ENCODE results near the gene FCHSD2. TPM values are rescaled to one million over a fixed set of nuclear protein-coding genes. Genes with fewer than 3 reads are reported as not detected.
"Not testable (repeated sequence)": the region's sequence is repeated elsewhere in the genome, so short reads cannot be mapped to it uniquely, and the experiment has no call there.

FCHSD2 gene
- total RNA-seq, 2 donors from 2014 or later: 41.1 to 45.0 TPM

DNA sequence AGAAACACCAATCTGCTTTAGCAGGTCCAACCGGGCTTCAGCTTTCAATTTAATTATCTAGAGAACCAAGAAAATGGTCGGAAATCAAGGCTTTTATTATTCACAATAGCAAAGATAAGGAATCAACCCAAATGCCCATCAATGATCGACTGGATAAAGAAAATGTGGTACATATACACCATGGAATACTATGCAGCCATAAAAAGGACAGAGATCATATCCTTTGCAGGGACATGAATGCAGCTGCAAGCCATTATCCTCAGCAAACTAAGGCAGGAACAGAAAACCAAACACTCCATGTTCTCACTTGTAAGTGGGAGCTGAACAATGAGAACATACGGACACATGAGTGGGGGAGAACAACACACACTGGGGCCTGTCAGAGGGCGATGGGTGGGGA is 274.1 kb downstream of the FCHSD2 start:
- DNase-seq (no peak), ATAC-seq (no peak)
- peaks cover 23% of the 10 kb centered on the region for H3K4me1 Mint-ChIP-seq
- H3K27me3 Mint-ChIP-seq: no peaks in the 10 kb centered on the region
- no peaks in the 10 kb centered on the region for H3K9me3 ChIP-seq (ENCODE audit: control insufficient read depth, low read length, poor library complexity, severe bottlenecking)
- no peak overlapping the region for H3K4me3 Mint-ChIP-seq
- H3K27ac Mint-ChIP-seq: peak overlapping the region; percentile 35
- peaks cover 6% of the 10 kb centered on the region for H3K36me3 Mint-ChIP-seq (ENCODE audit: low read depth)

DNA sequence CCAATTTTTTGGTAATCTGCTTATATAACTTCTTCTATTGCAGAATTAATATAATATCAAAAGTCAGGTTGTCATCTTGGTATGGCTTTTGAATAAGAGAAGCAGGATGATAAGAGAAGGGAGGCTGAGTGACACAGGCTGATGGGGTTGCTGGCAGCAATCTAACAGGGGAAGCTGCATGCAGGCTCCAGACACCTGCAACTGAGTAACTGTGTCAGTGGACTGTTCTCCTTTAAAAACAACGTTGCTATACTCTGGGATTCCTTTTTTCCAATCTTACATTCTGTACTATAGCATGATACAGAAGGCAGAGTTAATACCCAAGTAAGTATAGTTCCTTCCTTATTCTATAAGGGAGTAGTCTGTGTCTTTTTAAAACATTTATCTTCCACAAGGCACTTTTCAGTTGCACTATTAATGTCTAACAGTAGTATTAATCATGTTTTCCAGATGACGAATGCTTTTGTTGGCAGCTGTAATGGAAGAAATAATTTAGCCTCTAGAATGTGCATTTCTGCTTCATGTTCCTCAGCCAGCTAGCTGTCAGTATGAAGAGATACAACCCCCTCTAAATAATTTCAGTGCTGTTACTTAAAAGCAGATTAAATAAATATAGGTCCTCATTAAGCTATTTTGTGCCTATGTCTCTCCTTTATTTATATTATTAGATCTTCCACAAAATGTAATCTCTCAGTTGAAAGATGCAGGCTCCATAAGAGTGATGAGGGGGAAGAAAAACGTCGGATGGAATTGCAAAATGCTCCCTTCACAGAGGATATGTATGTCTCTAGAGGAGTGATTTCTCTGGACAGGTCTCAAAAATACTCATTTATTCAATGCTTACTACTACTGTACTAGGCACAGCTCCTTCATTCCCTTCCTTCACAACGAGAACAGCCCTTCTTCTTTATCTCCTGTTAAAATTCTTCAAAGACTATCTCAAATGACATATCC is 277.1 kb downstream of the FCHSD2 start:
- no peaks in the 10 kb centered on the region for H3K9me3 ChIP-seq (ENCODE audit: control insufficient read depth, low read length, poor library complexity, severe bottlenecking)
- no peak for DNase-seq
- Mint-ChIP-seq H3K27me3 (no peaks in the 10 kb centered on the region), H3K27ac (peak overlapping the region; percentile 14), H3K36me3 (ENCODE audit: low read depth) (peaks cover 6% of the 10 kb centered on the region), H3K4me1 (peaks cover 18% of the 10 kb centered on the region), H3K4me3 (no peak overlapping the region)
- ATAC-seq: no peak

DNA sequence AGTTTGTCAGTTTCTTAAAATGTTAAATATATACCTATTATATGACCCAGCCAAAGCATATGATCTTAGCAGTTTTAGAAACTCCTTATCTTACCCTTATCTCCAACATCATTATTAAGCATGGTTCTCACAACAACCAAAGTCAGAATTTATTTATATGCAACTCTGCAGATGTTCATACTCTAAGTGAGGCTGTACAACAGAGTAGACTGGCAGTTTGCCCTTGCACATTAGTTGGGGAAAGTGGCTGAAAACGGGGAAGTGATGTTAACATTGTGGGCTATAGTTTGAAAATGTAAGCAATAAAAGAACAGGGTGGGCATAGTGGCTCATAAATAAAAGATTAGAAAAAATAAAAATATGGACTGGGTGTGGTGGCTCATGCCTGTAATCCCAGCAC is 278.2 kb downstream of the FCHSD2 start:
- Mint-ChIP-seq H3K27ac (peak overlapping the region; percentile 14), H3K4me3 (no peak overlapping the region), H3K36me3 (ENCODE audit: low read depth) (peaks cover 6% of the 10 kb centered on the region), H3K4me1 (peaks cover 10% of the 10 kb centered on the region), H3K27me3 (no peaks in the 10 kb centered on the region)
- ATAC-seq (no peak), DNase-seq (no peak)
- H3K9me3 ChIP-seq (ENCODE audit: control insufficient read depth, low read length, poor library complexity, severe bottlenecking): no peaks in the 10 kb centered on the region

DNA sequence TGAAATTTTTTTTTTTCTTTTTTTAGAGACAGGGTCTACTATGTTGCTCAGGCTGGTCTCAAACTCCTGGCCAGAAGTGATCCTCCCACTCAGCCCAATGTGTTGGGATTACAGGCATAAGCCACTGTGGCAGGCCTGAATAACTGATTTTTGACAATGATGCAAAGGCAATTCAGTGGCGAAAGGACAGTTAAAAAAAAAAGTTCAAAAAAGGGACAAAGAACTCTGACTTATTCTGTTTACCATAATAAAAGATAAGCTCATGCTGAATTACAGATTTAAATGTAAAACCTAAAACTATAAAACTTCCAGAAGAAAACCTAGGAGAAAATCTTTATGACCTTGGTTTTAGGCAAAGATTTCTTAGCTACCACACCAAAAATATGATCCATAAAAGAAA is 279.0 kb downstream of the FCHSD2 start:
- H3K4me3 Mint-ChIP-seq: no peak overlapping the region
- ATAC-seq: no peak
- H3K9me3 ChIP-seq (ENCODE audit: control insufficient read depth, low read length, poor library complexity, severe bottlenecking): no peaks in the 10 kb centered on the region

DNA sequence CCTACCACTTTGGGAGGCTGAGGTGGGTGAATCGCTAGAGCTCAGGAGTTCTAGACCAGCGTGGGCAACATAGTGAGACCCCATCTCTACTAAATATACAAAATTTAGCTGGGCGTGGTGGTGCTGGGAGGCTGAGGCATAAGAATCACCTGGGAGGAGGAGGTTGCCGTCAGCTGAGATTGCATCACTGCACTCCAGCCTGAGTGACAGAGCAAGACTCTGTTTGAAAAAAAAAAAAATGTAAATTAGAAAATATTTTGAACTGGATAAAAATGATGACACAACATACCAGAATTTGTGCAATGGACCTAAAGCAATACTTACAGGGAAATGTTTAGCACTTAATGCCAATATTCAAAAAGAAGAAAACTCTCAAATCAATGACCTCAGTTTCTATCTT is 281.5 kb downstream of the FCHSD2 start:
- peaks cover 6% of the 10 kb centered on the region for H3K36me3 Mint-ChIP-seq (ENCODE audit: low read depth)

More for the DNA sequence above, 279.0 kb downstream of the FCHSD2 start:
- no peaks in the 10 kb centered on the region for H3K27me3 Mint-ChIP-seq
- peak overlapping the region; percentile 14 for H3K27ac Mint-ChIP-seq
- peaks cover 6% of the 10 kb centered on the region for H3K36me3 Mint-ChIP-seq (ENCODE audit: low read depth)
- H3K4me1 Mint-ChIP-seq: peaks cover 8% of the 10 kb centered on the region
- no peak for DNase-seq

DNA sequence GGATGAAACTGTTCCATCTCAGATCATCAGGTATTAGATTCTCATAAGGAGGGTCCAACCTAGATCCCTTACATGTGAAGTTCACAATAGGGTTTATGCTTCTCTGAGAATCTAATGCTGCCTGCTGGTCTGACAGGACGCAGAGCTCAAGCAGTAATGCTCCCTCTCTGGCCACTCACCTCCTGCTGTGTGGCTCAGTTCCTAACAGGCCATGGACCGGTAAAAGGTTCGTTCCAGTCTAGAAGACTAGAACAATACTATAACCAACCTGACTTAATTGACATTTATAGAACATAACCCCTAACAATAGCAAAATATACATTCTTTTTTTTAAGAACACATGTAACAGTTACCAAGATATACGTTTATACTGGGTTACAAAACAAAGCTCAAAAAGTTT is 282.1 kb downstream of the FCHSD2 start:
- Mint-ChIP-seq H3K27me3 (no peaks in the 10 kb centered on the region), H3K36me3 (ENCODE audit: low read depth) (peaks cover 4% of the 10 kb centered on the region), H3K4me1 (peaks cover 5% of the 10 kb centered on the region), H3K27ac (no peak overlapping the region), H3K4me3 (no peak overlapping the region)
- ATAC-seq (no peak), DNase-seq (no peak)
- H3K9me3 ChIP-seq (ENCODE audit: control insufficient read depth, low read length, poor library complexity, severe bottlenecking): no peaks in the 10 kb centered on the region

More for the DNA sequence above, 281.5 kb downstream of the FCHSD2 start:
- no peak overlapping the region for H3K27ac Mint-ChIP-seq
- no peak for DNase-seq
- H3K4me1 Mint-ChIP-seq: peaks cover 8% of the 10 kb centered on the region
- H3K4me3 Mint-ChIP-seq: no peak overlapping the region
- no peak for ATAC-seq
- no peaks in the 10 kb centered on the region for H3K27me3 Mint-ChIP-seq
- no peaks in the 10 kb centered on the region for H3K9me3 ChIP-seq (ENCODE audit: control insufficient read depth, low read length, poor library complexity, severe bottlenecking)

DNA sequence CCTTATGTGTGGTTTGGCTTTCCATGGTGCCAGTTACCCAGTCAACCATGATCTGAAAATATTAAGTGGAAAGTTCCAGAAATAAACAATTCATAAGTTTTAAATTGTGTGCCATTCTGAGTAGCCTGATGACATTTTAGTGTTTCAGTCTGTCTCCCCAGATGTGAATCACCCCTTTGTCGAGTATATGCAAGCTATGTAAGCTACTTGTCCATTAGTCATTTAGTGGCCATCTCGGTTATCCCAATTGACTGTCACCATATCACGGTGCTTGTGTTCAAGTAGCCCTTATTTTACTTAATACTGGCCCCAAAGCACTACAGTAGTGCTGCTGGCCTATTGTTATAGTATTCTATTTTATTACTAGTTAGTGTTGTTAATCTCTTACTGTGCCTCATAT is 283.0 kb downstream of the FCHSD2 start:
- DNase-seq: no peak
- no peaks in the 10 kb centered on the region for H3K9me3 ChIP-seq (ENCODE audit: control insufficient read depth, low read length, poor library complexity, severe bottlenecking)
- no peak overlapping the region for H3K27ac Mint-ChIP-seq
- H3K36me3 Mint-ChIP-seq (ENCODE audit: low read depth): peaks cover 4% of the 10 kb centered on the region
- no peaks in the 10 kb centered on the region for H3K27me3 Mint-ChIP-seq
- no peak for ATAC-seq
- H3K4me3 Mint-ChIP-seq: no peak overlapping the region
- peaks cover 8% of the 10 kb centered on the region for H3K4me1 Mint-ChIP-seq

DNA sequence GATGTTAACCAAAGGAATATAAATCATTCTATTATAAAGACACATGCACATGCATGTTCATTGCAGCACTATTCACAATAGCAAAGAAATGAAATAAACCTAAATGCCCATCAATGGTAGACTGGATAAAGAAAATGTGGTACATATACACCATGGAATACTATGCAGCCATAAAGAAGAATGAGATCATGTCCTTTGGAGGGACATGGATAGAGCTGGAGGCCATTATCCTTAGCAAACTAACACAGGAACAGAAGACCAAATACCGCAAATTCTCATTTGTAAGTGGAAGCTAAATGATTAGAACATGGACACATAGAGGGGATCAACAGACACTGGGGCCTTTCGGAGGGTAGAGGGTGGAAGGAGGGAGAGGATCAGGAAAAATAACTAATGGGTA is 283.9 kb downstream of the FCHSD2 start:
- not testable (repeated sequence) for H3K27ac Mint-ChIP-seq; H3K9me3 ChIP-seq (ENCODE audit: control insufficient read depth, low read length, poor library complexity, severe bottlenecking); H3K4me3 Mint-ChIP-seq; DNase-seq; ATAC-seq; H3K27me3 Mint-ChIP-seq; H3K36me3 Mint-ChIP-seq (ENCODE audit: low read depth); H3K4me1 Mint-ChIP-seq

DNA sequence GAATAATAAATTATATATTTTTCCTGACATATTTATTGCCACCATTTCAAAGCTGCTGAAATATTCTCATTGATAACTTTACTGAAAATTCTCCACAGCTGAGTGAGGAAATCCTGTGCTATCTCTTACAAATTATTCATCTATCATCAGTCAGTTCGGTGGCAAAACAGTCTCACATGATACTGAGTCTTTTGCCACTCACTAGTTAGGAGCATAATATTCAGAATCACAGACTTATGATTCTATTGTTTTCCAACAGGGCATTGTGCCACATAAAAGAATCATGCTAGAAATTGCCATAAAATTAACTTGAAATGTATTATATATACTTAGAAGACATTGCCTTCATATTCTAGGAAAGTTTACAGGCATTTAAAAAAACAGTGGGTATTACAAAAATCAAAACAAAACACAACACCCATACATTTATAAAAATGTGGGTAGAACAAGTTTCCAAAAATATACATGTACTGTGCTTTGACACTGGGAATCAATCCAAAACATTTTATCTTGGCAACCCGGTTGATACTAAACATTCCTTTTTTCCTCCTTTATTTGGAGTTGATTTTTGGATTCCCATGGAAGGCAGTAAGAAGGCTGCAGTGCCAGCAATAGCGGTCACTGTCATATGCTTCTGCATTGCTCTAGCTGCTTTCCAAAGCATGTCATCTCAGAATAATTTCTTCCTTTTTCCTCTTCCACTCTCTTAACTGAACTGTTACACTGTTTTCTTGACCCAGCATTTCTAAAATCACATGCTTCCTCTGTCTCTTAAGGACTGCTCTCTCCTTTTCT is 285.4 kb downstream of the FCHSD2 start:
- Mint-ChIP-seq H3K27ac (no peak overlapping the region), H3K36me3 (ENCODE audit: low read depth) (peaks cover 3% of the 10 kb centered on the region), H3K27me3 (no peaks in the 10 kb centered on the region), H3K4me1 (peaks cover 9% of the 10 kb centered on the region), H3K4me3 (no peak overlapping the region)
- no peaks in the 10 kb centered on the region for H3K9me3 ChIP-seq (ENCODE audit: control insufficient read depth, low read length, poor library complexity, severe bottlenecking)
- DNase-seq: no peak
- ATAC-seq: no peak

DNA sequence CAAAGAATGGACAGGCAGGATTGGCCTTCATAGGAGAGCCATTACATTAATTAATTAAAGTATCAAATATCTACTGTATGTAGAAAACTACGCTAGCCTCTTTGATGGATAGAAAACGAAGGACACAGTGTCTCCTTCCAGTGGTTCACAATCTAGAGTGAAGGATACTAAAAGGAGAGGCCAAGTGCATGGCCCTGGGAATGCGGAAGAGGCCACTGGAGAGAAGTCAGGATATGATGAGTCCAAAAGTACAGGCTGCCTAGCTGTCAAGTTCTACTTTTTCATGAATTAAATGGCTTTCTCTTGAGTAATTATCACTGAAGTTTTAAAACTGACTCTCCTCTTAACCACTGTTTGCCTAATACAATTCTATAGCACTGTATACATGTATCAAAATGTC is 286.1 kb downstream of the FCHSD2 start:
- no peak for ATAC-seq
- peaks cover 9% of the 10 kb centered on the region for H3K4me1 Mint-ChIP-seq
- no peak overlapping the region for H3K27ac Mint-ChIP-seq
- no peaks in the 10 kb centered on the region for H3K9me3 ChIP-seq (ENCODE audit: control insufficient read depth, low read length, poor library complexity, severe bottlenecking)
- DNase-seq: no peak
- H3K27me3 Mint-ChIP-seq: no peaks in the 10 kb centered on the region
- peaks cover 3% of the 10 kb centered on the region for H3K36me3 Mint-ChIP-seq (ENCODE audit: low read depth)
- H3K4me3 Mint-ChIP-seq: no peak overlapping the region

DNA sequence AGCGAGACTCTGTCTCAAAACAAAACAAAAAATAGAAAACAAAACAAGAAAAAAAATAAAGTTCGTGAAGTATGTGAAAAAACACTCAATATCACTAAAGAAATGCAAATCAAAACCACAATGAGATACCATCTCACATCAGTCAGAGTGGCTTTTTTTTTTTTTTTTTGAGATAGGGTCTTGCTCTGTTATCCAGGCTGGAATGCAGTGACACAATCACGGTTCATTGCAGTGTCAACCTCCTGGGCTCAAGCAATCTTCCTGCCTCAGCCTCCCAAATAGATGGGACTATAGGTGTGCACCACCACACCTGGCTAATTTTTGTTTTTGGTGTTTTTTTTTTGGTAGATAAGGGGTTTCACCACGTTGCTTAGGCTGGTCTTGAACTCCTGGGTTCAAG is 290.4 kb downstream of the FCHSD2 start:
- H3K9me3 ChIP-seq (ENCODE audit: control insufficient read depth, low read length, poor library complexity, severe bottlenecking): no peaks in the 10 kb centered on the region
- no peak for ATAC-seq
- Mint-ChIP-seq H3K4me3 (no peak overlapping the region), H3K27me3 (no peaks in the 10 kb centered on the region), H3K4me1 (peaks cover 11% of the 10 kb centered on the region), H3K27ac (peak overlapping the region; percentile 9), H3K36me3 (ENCODE audit: low read depth) (peaks cover 3% of the 10 kb centered on the region)
- no peak for DNase-seq

DNA sequence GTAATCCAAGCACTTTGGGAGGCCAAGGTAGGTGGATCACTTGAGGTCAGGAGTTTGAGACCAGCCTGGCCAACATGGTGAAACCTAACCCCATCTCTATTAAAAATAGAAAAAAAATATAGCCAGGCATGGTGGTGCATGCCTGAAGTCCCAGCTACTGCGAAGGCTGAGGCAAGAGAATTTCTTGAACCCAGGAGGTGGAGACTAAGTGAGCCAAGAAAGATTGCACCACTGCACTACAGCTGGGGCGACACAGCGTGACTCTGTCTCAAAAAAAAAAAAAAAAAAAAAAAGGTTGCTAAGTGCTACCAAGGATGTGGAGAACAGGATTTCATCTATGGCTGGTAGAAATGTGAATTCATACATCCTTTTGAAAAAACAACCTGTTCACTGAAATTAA is 291.3 kb downstream of the FCHSD2 start:
- no peak overlapping the region for H3K4me3 Mint-ChIP-seq
- no peak for ATAC-seq
- DNase-seq: no peak
- H3K27ac Mint-ChIP-seq: no peak overlapping the region
- peaks cover 3% of the 10 kb centered on the region for H3K36me3 Mint-ChIP-seq (ENCODE audit: low read depth)
- H3K9me3 ChIP-seq (ENCODE audit: control insufficient read depth, low read length, poor library complexity, severe bottlenecking): no peaks in the 10 kb centered on the region
- H3K4me1 Mint-ChIP-seq: peaks cover 11% of the 10 kb centered on the region
- no peaks in the 10 kb centered on the region for H3K27me3 Mint-ChIP-seq

DNA sequence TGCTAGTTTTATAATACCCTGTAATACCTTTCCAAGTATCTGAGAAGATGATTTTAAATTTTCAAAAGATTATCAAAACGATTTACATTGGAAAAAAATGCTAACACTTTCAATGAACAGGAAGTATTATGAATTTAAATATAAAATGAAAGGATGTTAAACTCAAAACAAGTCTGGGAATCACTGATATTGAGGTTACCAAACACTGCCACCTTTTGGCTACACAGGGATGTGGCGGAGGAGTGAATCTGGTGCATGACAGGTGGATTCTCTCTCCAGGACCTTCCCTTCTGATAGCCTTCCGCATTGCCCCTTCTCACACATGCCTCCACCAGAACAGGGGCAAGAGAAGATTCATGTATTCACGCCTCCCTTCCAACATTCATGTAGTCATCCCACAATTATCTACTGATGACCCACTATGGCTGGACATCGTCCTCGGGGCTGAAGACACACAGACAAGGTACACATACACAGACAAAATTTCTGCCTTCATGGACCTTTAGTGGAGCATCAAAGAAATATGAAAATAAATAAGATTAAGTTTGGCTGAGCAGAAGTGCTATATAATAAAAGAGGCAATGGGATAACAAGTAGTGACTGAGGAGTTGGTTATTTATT is 293.2 kb downstream of the FCHSD2 start:
- ATAC-seq (peak; percentile 56), DNase-seq (no peak)
- H3K9me3 ChIP-seq (ENCODE audit: control insufficient read depth, low read length, poor library complexity, severe bottlenecking): no peaks in the 10 kb centered on the region
- Mint-ChIP-seq H3K4me3 (peak overlapping the region; percentile 52), H3K27me3 (no peaks in the 10 kb centered on the region), H3K4me1 (peaks cover 9% of the 10 kb centered on the region), H3K36me3 (ENCODE audit: low read depth) (peaks cover 3% of the 10 kb centered on the region), H3K27ac (peak overlapping the region; percentile 47)
